Activated naive CD8-positive, alpha-beta T cell treated with anti-CD3 and anti-CD28 coated beads, Interleukin-2, amount 50 U/mL, for 24 hours (primary cell): ENCODE measurements around the gene SMIM44.
"Not testable (repeated sequence)": the region's sequence is repeated elsewhere in the genome, so short reads cannot be mapped to it uniquely, and the experiment has no call there.

ENCODE experiments used
- ATAC-seq: fragments of 150-1000 bp; cut with Tn5 transposase; one replicate; pipeline ENCODE4 v1.10.0; 2021
- DNase-seq: peaks from one replicate; pipeline ENCODE4 v3.0.0; 2021
- H3K27ac Mint-ChIP-seq: one replicate; pipeline ENCODE4 v1.8.0; 2021; ENCODE audit warnings: mild to moderate bottlenecking, mixed read lengths
- H3K27me3 Mint-ChIP-seq: one replicate; pipeline ENCODE4 v1.8.0; 2021; ENCODE audit warnings: mixed read lengths
- H3K36me3 Mint-ChIP-seq: one replicate; pipeline ENCODE4 v1.8.0; 2021; ENCODE audit warnings: low read depth, mixed read lengths
- H3K4me1 Mint-ChIP-seq: one replicate; pipeline ENCODE4 v1.8.0; 2021; ENCODE audit warnings: mixed read lengths
- H3K4me3 Mint-ChIP-seq: one replicate; pipeline ENCODE4 v1.8.0; 2021; ENCODE audit warnings: mild to moderate bottlenecking, moderate library complexity, mixed read lengths
- H3K9me3 Mint-ChIP-seq: one replicate; pipeline ENCODE4 v1.8.0; 2021; ENCODE audit warnings: mixed read lengths

The SMIM44 gene

GRCh38 chr19:3454656-3455392, 28.4 kb downstream of the SMIM44 start:
- H3K36me3 Mint-ChIP-seq, result peaks cover 13% of the 10 kb centered on the region
- no peak overlapping the region for H3K27ac Mint-ChIP-seq
- no peaks in the 10 kb centered on the region for H3K9me3 Mint-ChIP-seq
- DNase-seq (no peak), ATAC-seq (no peak)
- H3K27me3 Mint-ChIP-seq, result no peaks in the 10 kb centered on the region
- no peak overlapping the region for H3K4me3 Mint-ChIP-seq
- no peaks in the 10 kb centered on the region for H3K4me1 Mint-ChIP-seq

GRCh38 chr19:3453840-3454239, 29.4 kb downstream of the SMIM44 start:
- Mint-ChIP-seq H3K27me3 (no peaks in the 10 kb centered on the region), H3K4me1 (no peaks in the 10 kb centered on the region), H3K4me3 (no peak overlapping the region), H3K36me3 (peaks cover 13% of the 10 kb centered on the region), H3K9me3 (no peaks in the 10 kb centered on the region), H3K27ac (no peak overlapping the region)
- no peak for DNase-seq
- no peak for ATAC-seq

- not testable (repeated sequence) for H3K27ac Mint-ChIP-seq, H3K4me3 Mint-ChIP-seq, H3K9me3 Mint-ChIP-seq, H3K27me3 Mint-ChIP-seq, DNase-seq, ATAC-seq, H3K4me1 Mint-ChIP-seq
- H3K36me3 Mint-ChIP-seq, result peaks cover 13% of the 10 kb centered on the region
Measured at GRCh38 chr19:3452942-3453214, 30.4 kb downstream of the SMIM44 start.

GRCh38 chr19:3452171-3452941, 30.9 kb downstream of the SMIM44 start:
- Mint-ChIP-seq H3K27me3 (no peaks in the 10 kb centered on the region), H3K4me3 (no peak overlapping the region), H3K36me3 (peaks cover 13% of the 10 kb centered on the region), H3K9me3 (no peaks in the 10 kb centered on the region), H3K27ac (no peak overlapping the region), H3K4me1 (no peaks in the 10 kb centered on the region)
- no peak for ATAC-seq
- no peak for DNase-seq

GRCh38 chr19:3451451-3451866, 31.8 kb downstream of the SMIM44 start:
- no peak overlapping the region for H3K4me3 Mint-ChIP-seq
- ATAC-seq (no peak), DNase-seq (no peak)
- peaks cover 13% of the 10 kb centered on the region for H3K36me3 Mint-ChIP-seq
- H3K4me1 Mint-ChIP-seq, result no peaks in the 10 kb centered on the region
- no peaks in the 10 kb centered on the region for H3K9me3 Mint-ChIP-seq
- no peaks in the 10 kb centered on the region for H3K27me3 Mint-ChIP-seq
- H3K27ac Mint-ChIP-seq, result no peak overlapping the region

- DNase-seq (no peak), ATAC-seq (no peak)
- Mint-ChIP-seq H3K4me1 (no peaks in the 10 kb centered on the region), H3K4me3 (no peak overlapping the region), H3K27me3 (no peaks in the 10 kb centered on the region), H3K27ac (no peak overlapping the region), H3K36me3 (peaks cover 13% of the 10 kb centered on the region), H3K9me3 (no peaks in the 10 kb centered on the region)
Measured at GRCh38 chr19:3450796-3451411, 32.3 kb downstream of the SMIM44 start.

GRCh38 chr19:3448616-3449334, 34.5 kb downstream of the SMIM44 start:
- Mint-ChIP-seq H3K4me1 (no peaks in the 10 kb centered on the region), H3K9me3 (no peaks in the 10 kb centered on the region), H3K4me3 (no peak overlapping the region), H3K27me3 (no peaks in the 10 kb centered on the region), H3K27ac (no peak overlapping the region), H3K36me3 (peaks cover 13% of the 10 kb centered on the region)
- no peak for DNase-seq
- no peak for ATAC-seq

- not testable (repeated sequence) for H3K36me3 Mint-ChIP-seq
Measured at GRCh38 chr19:3446657-3447056, 36.6 kb downstream of the SMIM44 start.

GRCh38 chr19:3444695-3445234, 38.5 kb downstream of the SMIM44 start:
- Mint-ChIP-seq H3K27me3 (no peaks in the 10 kb centered on the region), H3K27ac (no peak overlapping the region)

More at GRCh38 chr19:3446657-3447056, 36.6 kb downstream of the SMIM44 start:
- H3K4me3 Mint-ChIP-seq, H3K9me3 Mint-ChIP-seq, H3K4me1 Mint-ChIP-seq, H3K27me3 Mint-ChIP-seq, DNase-seq, ATAC-seq, H3K27ac Mint-ChIP-seq: not testable (repeated sequence)

GRCh38 chr19:3443840-3444694, 39.2 kb downstream of the SMIM44 start:
- Mint-ChIP-seq H3K4me3 (no peak overlapping the region), H3K27ac (no peak overlapping the region), H3K4me1 (no peaks in the 10 kb centered on the region), H3K9me3 (no peaks in the 10 kb centered on the region), H3K27me3 (no peaks in the 10 kb centered on the region), H3K36me3 (peaks cover 4% of the 10 kb centered on the region)
- DNase-seq (no peak), ATAC-seq (no peak)

More at GRCh38 chr19:3444695-3445234, 38.5 kb downstream of the SMIM44 start:
- no peaks in the 10 kb centered on the region for H3K9me3 Mint-ChIP-seq
- DNase-seq (no peak), ATAC-seq (no peak)
- H3K36me3 Mint-ChIP-seq, result peaks cover 4% of the 10 kb centered on the region
- no peaks in the 10 kb centered on the region for H3K4me1 Mint-ChIP-seq
- no peak overlapping the region for H3K4me3 Mint-ChIP-seq

- no peaks in the 10 kb centered on the region for H3K27me3 Mint-ChIP-seq
Measured at GRCh38 chr19:3442487-3443071, 40.7 kb downstream of the SMIM44 start.

GRCh38 chr19:3441986-3442329, 41.3 kb downstream of the SMIM44 start:
- no peaks in the 10 kb centered on the region for H3K4me1 Mint-ChIP-seq
- DNase-seq, result no peak
- no peak overlapping the region for H3K4me3 Mint-ChIP-seq

More at GRCh38 chr19:3442487-3443071, 40.7 kb downstream of the SMIM44 start:
- no peaks in the 10 kb centered on the region for H3K4me1 Mint-ChIP-seq
- ATAC-seq (no peak), DNase-seq (no peak)
- no peak overlapping the region for H3K27ac Mint-ChIP-seq
- H3K36me3 Mint-ChIP-seq, result peaks cover 6% of the 10 kb centered on the region
- H3K4me3 Mint-ChIP-seq, result no peak overlapping the region
- H3K9me3 Mint-ChIP-seq, result no peaks in the 10 kb centered on the region

GRCh38 chr19:3441089-3441985, 41.9 kb downstream of the SMIM44 start:
- Mint-ChIP-seq H3K4me3 (no peak overlapping the region), H3K4me1 (no peaks in the 10 kb centered on the region), H3K27ac (no peak overlapping the region), H3K27me3 (no peaks in the 10 kb centered on the region), H3K36me3 (peaks cover 6% of the 10 kb centered on the region), H3K9me3 (no peaks in the 10 kb centered on the region)
- no peak for DNase-seq
- no peak for ATAC-seq

More at GRCh38 chr19:3441986-3442329, 41.3 kb downstream of the SMIM44 start:
- Mint-ChIP-seq H3K36me3 (peaks cover 6% of the 10 kb centered on the region), H3K27ac (no peak overlapping the region), H3K27me3 (no peaks in the 10 kb centered on the region), H3K9me3 (no peaks in the 10 kb centered on the region)
- ATAC-seq, result no peak
